Stimulated activated CD4-positive, alpha-beta T cell treated with anti-CD3 and anti-CD28 coated beads, Interleukin-2, amount 100 ng/mL, for 4 hours (primary cell): ENCODE results near the gene LPGAT1.
"Not testable (repeated sequence)": the region's sequence is repeated elsewhere in the genome, so short reads cannot be mapped to it uniquely, and the experiment has no call there.

ENCODE experiments used
- DNase-seq: peaks from one replicate; pipeline ENCODE4 v3.0.0-alpha.2; 2020; ENCODE audit warnings: low read depth

The LPGAT1 gene

DNA sequence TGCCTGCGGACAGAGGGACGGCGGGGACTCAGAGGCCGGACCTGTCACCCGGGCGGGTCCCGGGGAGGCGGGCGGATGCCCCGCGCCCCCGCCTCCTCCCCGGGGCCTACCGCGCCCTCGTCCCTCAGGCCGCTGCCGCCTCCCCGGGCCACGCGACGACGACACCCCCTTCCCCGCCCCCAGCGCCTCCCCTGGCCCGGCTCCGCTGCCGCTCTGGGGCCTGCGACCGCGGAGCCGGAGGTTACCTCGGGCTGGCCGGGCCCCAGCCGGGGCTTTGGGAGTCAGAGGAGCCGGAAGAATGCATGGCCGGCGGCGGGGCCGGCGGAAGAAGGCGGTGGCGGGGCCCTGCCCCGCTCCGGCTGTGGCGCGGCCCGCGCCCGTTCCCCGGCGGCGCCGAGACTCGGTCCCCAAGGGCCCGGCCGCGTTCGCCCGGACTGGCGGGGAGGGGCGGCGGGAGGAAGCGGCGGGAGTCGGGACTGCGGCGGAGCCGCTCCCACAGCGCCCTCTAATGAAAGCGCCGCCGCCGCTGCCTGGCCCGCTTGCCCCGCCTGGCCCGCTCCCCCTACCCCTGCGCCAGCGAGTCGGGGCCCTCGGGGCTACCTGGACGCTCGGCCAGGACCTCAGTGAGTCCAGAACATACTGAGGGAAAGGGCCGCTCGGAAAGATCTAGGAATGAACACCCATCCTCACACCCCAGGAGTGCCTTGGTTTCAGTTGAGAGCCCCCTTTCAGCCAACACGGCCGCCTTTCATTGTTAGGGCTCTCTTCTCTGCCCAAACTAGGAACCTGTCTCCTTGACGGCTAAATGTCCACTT, at the start of gene LPGAT1:
TSS of gene LPGAT1 (minus strand) at position 436 of the 815 bp plus-strand sequence. CDS start 1,467 bp downstream, outside the sequence.
- DNase-seq: peak; percentile 57

- no peak for DNase-seq
These were observed 48.9 kb upstream of the LPGAT1 start for GRCh38 chr1:211879475-211879874.

DNA sequence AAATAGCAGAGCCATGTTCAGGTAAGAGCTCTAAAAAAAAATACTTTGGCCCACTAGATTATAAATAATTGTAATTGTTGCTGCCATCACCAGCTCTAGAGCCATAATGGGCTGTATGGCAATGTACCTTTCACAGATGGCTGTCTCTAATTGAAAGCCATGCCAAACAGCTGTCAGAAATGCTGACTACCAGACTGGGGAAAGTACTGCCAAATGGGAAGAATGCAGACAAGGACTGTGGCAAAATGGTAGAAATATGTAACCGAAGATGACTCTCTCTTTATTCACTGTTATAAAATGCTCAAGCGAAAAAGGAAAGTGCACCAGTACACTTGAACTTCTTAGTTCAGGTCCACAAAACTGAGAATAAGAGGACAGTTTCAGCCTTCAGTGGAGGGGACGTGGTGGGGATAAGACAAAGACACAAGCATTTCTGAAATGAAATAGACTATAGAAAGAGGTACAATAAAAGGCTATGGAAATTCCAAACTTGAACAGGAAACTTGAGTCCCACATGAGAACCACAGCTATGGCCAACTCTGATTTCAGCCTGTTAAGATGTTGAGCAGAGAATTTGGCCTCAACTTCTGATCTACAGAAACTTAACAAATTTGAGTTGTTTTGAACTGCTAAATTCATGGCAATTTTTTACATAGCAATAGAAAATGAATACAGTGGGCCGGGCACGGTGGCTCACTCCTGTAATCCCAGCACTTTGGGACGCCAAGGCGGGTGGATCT, 46.5 kb upstream of the LPGAT1 start:
- no peak for DNase-seq

DNA sequence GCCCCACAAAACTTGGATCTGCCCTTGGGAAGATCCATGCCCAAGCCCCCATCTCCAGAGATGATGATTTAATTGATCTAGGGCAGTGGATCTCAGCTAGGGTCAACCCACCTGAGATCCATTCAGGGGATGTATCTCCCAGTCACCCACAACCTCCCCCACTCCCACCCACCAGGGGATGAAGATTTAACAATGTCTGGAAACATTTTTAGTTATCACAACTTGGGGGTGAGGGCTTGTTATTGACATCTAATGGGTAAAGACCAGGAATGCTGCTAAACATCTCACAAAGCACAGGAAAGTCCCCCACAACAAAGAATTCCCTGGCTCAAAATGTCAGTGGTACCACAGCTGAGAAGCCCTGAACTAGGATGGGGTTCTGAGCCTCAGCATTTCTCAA, 45.0 kb upstream of the LPGAT1 start:
- no peak for DNase-seq

DNA sequence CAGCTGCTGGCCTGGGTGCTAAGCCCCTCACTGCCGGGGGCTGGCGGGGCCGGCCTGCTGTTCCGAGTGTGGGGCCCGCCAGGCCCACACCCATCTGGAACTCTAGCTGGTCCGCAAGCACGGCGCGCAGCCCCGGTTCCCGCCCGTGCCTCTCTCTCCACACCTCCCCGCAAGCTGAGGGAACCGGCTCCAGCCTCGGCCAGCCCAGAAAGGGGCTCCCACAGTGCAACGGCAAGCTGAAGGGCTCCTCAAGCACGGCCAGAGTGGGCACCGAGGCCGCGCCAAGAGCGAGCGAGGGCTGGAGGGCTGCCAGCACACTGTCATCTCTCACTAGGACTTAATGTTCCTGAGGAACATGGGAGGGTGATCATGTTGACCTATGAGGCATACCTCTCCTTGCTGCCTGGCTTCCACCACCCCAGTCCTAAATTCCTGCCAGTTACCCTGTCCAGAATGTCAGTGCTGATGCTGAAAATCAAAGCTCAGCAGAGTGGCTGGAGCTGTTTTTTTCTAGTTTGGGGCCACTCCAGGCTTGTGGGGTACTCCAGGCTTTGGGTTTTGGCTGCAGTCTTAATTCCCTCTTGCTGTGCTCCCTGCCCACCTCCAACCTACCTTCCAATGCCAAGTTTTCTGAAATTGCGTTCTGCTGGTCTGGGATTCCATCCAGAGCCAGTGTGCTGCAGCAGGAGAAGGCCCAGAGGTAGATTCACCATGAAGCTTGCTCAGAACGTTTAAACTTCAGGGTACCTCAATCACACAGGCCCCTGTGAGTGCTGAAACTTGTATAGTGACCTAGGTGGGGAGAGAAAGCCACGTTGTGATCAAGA, 44.2 kb upstream of the LPGAT1 start:
- no peak for DNase-seq

- not testable (repeated sequence) for DNase-seq
These were observed 43.2 kb upstream of the LPGAT1 start for GRCh38 chr1:211873731-211874130.

GRCh38 chr1:211870156-211870555, 39.6 kb upstream of the LPGAT1 start:
- no peak for DNase-seq

GRCh38 chr1:211865180-211865579, 34.6 kb upstream of the LPGAT1 start:
- no peak for DNase-seq

- DNase-seq: no peak
These were observed 28.8 kb upstream of the LPGAT1 start for GRCh38 chr1:211859405-211859804.

DNA sequence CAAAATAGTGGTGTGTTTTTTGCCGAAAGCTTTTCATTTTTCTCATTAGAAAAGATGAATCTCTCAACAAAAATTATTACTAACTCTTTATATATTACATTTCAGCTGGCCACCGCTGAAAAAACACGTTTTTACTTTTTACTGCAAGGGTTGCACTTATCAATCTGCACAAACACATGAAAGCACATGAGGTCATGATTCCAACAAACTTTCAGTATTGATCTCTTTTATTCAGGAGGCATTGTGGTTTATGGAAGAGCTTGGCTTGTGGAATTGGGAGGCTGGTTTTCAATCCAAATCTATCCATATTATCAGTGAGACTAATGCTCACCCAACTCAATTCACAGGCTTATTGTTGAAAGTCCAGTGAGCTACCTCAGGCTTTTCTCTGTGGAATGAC, 20.6 kb upstream of the LPGAT1 start:
- DNase-seq: no peak

- no peak for DNase-seq
These were observed 13.1 kb upstream of the LPGAT1 start for GRCh38 chr1:211843507-211844298.

GRCh38 chr1:211843018-211843417, 12.5 kb upstream of the LPGAT1 start:
- no peak for DNase-seq

- no peak for DNase-seq
These were observed 12.0 kb upstream of the LPGAT1 start for GRCh38 chr1:211842518-211842917.

- no peak for DNase-seq
These were observed 8.5 kb upstream of the LPGAT1 start for GRCh38 chr1:211839106-211839505.

DNA sequence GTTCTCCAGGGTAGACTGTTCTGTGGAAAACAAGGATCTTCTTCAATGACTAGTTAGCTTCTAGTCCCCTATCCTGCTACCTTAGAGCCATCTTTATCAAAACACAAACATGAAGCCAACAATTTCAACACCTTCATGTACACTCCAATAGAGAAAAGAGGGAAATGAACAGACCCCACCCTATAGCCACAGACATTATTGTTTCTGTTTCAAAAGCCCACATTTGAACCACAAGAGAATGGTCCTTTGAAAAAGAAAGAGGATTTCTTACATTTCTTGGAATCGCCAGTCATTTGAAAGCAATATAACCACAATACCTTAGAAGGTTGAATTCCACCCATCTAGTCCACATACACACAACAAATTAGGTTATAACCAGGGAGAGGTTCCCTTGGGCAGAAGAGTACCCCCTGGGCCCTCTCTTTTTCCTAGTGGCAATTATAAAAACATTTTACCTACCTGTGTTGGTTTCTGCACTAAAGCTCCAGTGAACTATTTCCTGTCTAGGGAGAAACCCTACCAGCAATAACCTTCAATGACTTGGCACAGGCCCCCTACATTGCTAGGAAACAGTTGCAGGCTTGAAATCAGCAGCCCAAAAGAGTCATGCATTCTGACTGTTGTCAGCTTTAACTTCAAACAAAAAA, 2.7 kb upstream of the LPGAT1 start:
- no peak for DNase-seq

GRCh38 chr1:211832661-211833060, 2.1 kb upstream of the LPGAT1 start:
- no peak for DNase-seq

DNA sequence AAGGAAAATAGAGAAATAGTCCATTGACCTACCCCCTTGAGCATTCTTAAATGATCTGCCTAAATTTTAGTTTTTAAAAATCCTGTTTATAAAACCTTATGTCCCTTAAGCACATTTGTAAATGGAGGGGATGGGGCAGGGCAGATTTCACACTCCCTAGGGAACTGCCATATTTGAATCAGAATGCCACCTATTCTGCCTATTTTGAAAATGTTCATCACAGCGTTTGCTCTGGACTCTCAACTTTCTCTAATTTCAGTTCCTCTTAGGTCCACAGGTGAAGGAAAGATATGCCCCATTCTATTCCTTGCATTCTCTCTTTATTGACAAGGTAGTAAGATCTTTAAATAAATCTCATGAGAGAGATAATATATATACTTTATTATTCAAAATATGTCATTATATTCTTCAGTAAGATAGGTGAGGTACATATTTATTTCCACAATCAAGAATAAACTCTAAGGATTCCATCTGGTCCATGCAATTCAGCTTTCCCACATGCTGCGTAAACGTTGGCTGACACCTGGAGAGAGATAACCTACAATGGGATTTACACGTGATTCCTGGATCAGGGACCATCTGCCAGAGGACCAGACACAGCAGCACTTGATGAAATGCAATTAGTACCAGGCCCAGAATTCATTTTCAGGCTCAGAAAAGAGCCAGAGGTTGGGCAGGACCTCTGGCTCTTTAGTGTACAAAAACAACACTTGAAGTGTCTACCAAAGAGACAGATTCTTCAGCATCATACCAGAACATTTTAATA, 1.2 kb upstream of the LPGAT1 start:
- no peak for DNase-seq

- DNase-seq: no peak
These were observed 572 bp downstream of the LPGAT1 start for GRCh38 chr1:211830055-211830327.

GRCh38 chr1:211829343-211830054, 1.1 kb downstream of the LPGAT1 start:
- no peak for DNase-seq
